Inferior parietal cortex (tissue), 1 donor: Measurements from ENCODE around the gene ZNF534.
"Not testable (repeated sequence)": the region's sequence is repeated elsewhere in the genome, so short reads cannot be mapped to it uniquely, and the experiment has no call there.

Experiments used
- DNase-seq: peaks from one replicate; pipeline ENCODE4 v3.0.0-alpha.2; 2016; ENCODE audit errors: extremely low spot score

ZNF534 gene

DNA sequence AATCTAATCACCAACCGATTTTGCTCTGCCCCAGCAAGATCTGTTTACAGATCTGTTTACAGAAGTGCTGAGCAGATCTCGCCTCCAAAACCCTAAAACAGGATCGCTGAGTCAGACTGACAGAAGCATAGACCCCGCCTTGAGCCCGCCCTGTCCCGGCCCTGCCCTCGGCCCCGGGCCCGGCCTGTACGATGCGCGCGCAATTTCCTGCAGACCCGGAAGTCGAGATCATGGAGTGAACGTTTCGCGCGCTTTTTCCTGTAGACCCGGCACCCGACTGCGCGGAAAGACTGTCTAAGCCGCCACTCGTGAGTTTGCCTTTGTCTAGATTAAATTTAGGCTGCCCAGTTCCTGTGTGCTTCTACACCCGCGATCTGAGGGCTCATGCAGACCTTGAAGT is at the start of gene ZNF534:
Gene ZNF534, plus strand, starts transcription at position 212 of the 400 bp plus-strand sequence. CDS start 2,327 bp downstream, outside the sequence.
- DNase-seq = no peak

GRCh38 chr19:52391135-52391534 is 37.8 kb upstream of the ZNF534 start:
- no peak for DNase-seq

DNA sequence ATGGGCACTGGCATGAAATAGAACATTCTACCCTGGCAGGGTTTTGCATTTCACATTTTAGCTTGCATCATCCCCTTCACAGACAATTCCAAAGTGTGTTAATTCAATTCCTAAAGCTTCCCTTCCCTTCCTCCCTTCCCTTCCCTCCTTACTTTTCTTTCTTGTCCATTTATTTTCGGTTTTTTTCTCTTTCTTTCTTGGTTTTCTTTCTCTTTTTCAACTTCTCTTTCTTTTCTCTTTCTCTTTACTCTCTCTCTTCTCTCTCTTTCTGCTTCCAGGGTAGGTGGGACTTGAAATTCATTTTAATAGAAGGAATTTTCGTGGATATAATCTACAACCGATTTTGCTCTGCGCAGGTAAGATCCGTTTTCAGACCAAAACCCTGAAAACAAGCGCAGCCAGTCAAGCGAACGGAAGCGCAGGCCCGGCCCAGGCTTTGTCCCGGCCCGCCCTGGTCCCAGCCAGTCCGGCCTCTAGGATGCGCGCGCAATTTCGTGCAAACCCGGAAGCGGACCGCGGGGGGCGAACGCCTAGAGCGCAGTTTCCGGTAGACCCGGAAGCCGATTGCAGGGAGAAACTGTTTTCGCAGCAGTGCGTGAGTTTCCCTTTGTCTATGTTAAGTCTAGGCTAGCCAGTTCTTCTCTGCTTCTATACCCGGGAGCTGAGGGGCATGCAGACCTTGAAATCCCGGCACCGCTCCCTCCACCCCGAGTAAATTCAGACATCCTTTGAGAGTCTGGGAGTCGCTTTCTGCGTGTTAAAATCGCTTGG is 31.5 kb upstream of the ZNF534 start, which contains the start of gene ZNF528:
Gene ZNF528, plus strand, starts transcription at position 540 of the 771 bp plus-strand sequence. CDS start 4,165 bp downstream, outside the sequence.
- peak; percentile 94 for DNase-seq

DNA sequence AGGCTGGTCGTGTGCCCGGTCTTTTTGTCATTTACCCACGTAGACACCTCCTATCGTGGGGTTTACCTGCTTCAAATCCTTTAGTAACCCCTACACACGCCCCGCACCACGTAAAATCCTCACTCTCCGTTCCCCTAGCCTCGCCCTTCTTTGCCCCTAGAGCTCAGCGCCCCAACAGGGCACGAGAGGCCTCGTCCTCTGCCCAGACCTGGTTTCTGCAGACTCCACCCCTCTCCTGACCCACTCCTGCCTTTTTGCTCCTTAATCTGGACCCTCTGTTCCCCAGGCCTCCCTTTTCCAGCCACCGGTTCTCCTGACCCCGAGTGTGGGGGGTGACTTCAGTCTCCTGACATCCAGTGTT is 30.9 kb upstream of the ZNF534 start:
- peak; percentile 1 for DNase-seq

DNA sequence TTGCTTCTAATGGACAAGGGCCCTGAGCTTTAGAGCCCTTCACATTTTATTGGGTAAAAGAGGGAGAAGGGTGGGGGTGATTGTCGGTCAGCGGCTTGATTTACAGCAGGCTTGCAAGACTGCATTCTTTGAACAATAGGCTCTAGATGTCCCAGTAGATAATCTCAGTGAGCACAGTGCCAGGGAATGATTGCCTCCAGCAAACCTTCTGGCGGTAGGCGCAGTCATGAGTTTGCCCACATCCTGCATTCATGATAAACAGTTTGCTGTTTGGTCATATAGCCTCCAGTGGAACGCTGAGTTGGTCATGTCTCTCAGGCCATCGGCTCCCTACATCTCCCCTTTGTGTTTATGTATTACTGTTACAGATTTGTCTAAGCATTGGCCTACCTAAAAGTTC is 18.7 kb upstream of the ZNF534 start:
- DNase-seq = no peak

DNA sequence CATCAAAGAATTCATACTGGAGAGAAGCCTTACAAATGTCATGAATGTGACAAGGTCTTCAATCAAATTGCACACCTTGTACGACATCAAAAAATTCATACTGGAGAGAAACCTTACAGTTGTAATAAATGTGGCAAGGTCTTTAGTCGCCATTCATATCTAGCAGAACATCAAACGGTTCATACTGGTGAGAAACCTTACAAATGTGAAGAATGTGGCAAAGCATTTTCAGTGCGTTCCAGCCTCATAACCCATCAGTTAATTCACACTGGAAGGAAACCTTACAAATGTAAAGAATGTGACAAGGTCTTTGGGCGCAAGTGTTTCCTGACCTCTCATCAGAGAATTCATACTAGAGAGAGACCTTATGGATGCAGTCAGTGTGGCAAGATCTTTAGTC is 13.2 kb upstream of the ZNF534 start:
- no peak for DNase-seq

GRCh38 chr19:52442179-52442578 is 13.2 kb downstream of the ZNF534 start:
- no peak for DNase-seq

- no peak for DNase-seq
Observed at GRCh38 chr19:52444506-52444905, 15.6 kb downstream of the ZNF534 start.

DNA sequence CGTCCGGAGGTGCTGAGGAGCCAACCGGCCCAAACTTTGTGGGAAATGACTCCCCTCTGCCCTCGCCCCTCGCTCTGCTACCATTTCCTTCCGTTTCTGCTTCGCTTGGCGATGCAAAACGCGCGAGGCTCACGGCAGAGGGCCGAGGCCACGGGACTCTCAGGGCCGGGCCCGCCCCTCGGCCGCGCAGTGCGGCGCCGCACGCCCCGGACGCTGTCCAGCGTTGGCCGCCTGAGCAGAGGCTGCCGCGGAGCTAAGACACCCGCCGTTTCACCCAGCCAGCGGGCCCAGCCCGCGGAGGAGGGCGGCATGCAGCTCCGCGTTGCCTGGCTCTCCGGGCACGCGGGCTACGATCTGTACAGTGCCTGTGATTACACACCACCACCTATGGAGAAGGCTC is 22.3 kb downstream of the ZNF534 start:
- DNase-seq = no peak

GRCh38 chr19:52453324-52454094 is 24.6 kb downstream of the ZNF534 start, which contains the start of gene ZNF578:
Gene ZNF578 (plus strand): TSS chr19:52453553. CDS start chr19:52501846, 48,293 bp downstream.
- DNase-seq = peak; percentile 68

DNA sequence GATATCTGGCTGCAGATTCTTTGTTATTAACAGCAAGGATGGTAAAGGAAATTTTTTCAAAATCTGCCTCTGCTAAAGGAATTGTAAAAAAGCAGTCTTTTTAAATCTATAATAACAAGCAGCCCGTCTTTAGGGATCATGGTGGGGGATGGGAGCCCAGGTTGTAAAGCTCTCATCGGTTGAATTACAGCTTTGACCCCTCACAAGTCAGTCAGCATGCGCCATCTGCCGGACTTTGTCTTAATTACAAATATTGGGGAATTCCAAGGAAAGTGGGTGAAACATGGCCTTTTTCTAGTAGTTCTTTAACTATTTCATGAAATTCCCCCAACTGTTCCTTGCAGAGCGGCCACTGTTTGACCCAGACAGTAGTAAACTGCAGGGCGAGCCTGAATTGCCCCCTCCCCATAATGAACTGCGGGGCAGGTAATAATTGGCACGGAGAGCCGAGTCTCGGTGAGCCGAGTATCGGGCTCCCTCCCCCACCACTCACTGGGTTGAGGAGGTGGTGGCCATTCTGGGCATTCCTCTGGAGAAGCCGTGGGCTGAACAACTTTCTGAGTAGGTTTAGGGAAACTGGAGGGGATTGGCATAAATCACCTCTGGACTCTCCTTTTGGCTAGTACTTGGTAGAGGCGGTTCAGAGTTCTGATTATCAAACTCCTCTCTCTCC is 36.0 kb downstream of the ZNF534 start:
- DNase-seq = no peak

- DNase-seq = no peak
Observed at GRCh38 chr19:52473655-52474350, 44.9 kb downstream of the ZNF534 start.

GRCh38 chr19:52474351-52475127 is 45.6 kb downstream of the ZNF534 start:
- DNase-seq = no peak

DNA sequence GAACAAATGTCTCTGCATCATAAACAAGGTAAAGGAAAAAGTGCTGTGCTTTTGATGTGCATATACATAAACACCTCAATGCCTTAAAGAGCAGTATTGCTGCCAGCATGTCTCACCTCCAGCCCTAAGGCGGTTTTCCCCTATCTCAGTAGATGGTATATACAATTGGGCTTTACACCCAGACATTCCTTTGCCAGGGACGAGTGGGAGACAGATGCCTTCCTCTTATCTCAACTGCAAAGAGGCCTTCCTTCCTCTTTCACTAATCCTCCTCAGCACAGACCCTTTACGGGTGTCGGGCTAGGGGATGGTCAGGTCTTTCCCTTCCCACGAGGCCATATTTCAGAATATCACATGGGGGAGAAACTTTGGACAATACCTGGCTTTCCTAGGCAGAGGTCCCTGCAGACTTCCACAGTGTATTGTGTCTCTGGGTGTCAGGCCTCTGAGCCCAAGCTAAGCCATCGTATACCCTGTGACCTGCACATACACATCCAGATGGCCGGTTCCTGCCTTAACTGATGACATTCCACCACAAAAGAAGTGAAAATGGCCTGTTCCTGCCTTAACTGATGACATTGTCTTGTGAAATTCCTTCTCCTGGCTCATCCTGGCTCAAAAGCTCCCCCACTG is 55.3 kb downstream of the ZNF534 start:
- not testable (repeated sequence) for DNase-seq

- DNase-seq = not testable (repeated sequence)
Observed at GRCh38 chr19:52485064-52485463, 56.1 kb downstream of the ZNF534 start.

GRCh38 chr19:52485561-52486240 is 56.8 kb downstream of the ZNF534 start:
- not testable (repeated sequence) for DNase-seq

- DNase-seq = no peak
Observed at GRCh38 chr19:52492201-52492993, 63.4 kb downstream of the ZNF534 start.

DNA sequence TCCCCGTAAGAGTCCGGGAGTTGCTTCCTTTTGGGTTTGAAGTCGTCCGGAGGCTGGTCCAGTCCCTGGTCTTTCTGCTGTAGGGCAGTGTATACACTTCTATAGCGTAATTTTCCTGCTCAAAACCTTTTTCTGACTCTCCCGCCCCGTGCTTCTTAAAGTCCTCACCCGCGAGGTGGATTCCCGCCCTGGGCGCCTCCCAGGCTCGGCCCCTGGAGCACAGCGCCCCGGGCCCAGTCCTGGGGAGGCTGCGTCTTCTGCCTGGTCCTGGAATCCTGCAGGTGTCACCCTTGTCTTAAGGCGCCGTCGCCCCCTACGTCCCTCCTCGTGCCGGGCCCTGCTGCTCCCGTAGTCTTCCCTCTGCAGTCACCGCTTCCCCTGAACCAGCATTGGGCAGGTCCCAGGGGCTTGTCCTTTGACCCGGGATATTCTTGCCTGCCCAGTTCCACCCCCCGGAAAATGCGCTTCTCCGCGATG is 64.1 kb downstream of the ZNF534 start:
- DNase-seq = no peak

- no peak for DNase-seq
Observed at GRCh38 chr19:52494518-52494917, 65.6 kb downstream of the ZNF534 start.
